BE2C (cell line): ENCODE results near the gene MARCO. TPM values are rescaled to one million over a fixed set of nuclear protein-coding genes. Genes with fewer than 3 reads are reported as not detected.

Source experiments
- DNase-seq: peaks from one replicate; pipeline ENCODE4 v3.0.0-alpha.2; 2020
- H3K27me3 ChIP-seq: fragments of 250-450 bp; sonication (Bioruptor Pico); 2 replicates; pipeline ENCODE4 v1.5.1; 2020; ENCODE audit warnings: mild to moderate bottlenecking
- H3K36me3 ChIP-seq: fragments of 250-450 bp; sonication (Bioruptor Pico); 2 replicates; pipeline ENCODE4 v1.5.1; 2020; ENCODE audit warnings: mild to moderate bottlenecking
- H3K4me1 ChIP-seq: fragments of 250-450 bp; sonication (Bioruptor Pico); 2 replicates; pipeline ENCODE4 v1.5.1; 2020
- H3K4me3 ChIP-seq: 2 replicates; pipeline ENCODE4 v1.5.1; 2011; ENCODE audit warnings: low read depth, low read length
- H3K9me3 ChIP-seq: fragments of 250-450 bp; sonication (Bioruptor Pico); 2 replicates; pipeline ENCODE4 v1.5.1; 2020
- polyA plus RNA-seq: library from polyadenylated mRNA; unstranded; fragments of >200 nt; gene quantifications from one replicate; pipeline ENCODE4 v1.2.1, GENCODE V29; 2012; ENCODE audit warnings: low read depth, missing spikeins; ENCODE audit not compliant: insufficient read length, insufficient read depth
- TF ChIP-seq, protein P1 (sequence below): IDR thresholded peaks from 2 replicates; pipeline ENCODE4 v1.5.1; 2012; ENCODE audit warnings: mild to moderate bottlenecking, low read depth, low read length

Gene MARCO
- polyA plus RNA-seq, result not detected

DNA sequence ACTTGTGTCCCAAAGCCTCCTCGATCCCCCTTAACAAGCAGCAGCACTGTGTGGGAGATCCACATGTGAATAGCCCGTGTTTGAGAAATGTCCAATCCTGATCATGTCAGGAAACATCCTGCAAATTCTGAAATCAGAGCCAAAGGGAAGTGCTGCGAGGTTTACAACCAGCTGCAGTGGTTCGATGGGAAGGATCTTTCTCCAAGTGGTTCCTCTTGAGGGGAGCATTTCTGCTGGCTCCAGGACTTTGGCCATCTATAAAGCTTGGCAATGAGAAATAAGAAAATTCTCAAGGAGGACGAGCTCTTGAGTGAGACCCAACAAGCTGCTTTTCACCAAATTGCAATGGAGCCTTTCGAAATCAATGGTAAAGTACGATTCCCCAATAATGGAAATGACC lies at the start of gene MARCO:
MARCO (plus strand) TSS at position 164 of the 400 bp plus-strand sequence; CDS start at position 271, 107 bp downstream.
- H3K27me3 ChIP-seq, result no peaks in the 10 kb centered on the region
- DNase-seq, result no peak
- H3K4me1 ChIP-seq, result no peaks in the 10 kb centered on the region
- TF ChIP-seq, protein P1, sequence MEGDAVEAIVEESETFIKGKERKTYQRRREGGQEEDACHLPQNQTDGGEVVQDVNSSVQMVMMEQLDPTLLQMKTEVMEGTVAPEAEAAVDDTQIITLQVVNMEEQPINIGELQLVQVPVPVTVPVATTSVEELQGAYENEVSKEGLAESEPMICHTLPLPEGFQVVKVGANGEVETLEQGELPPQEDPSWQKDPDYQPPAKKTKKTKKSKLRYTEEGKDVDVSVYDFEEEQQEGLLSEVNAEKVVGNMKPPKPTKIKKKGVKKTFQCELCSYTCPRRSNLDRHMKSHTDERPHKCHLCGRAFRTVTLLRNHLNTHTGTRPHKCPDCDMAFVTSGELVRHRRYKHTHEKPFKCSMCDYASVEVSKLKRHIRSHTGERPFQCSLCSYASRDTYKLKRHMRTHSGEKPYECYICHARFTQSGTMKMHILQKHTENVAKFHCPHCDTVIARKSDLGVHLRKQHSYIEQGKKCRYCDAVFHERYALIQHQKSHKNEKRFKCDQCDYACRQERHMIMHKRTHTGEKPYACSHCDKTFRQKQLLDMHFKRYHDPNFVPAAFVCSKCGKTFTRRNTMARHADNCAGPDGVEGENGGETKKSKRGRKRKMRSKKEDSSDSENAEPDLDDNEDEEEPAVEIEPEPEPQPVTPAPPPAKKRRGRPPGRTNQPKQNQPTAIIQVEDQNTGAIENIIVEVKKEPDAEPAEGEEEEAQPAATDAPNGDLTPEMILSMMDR, result no peak
- H3K9me3 ChIP-seq, result no peaks in the 10 kb centered on the region
- no peaks in the 10 kb centered on the region for H3K36me3 ChIP-seq
- no peak within 1 kb of the TSS for H3K4me3 ChIP-seq

- no peak for DNase-seq
Observed at GRCh38 chr2:118893100-118893499, 48.9 kb upstream of the MARCO start.

DNA sequence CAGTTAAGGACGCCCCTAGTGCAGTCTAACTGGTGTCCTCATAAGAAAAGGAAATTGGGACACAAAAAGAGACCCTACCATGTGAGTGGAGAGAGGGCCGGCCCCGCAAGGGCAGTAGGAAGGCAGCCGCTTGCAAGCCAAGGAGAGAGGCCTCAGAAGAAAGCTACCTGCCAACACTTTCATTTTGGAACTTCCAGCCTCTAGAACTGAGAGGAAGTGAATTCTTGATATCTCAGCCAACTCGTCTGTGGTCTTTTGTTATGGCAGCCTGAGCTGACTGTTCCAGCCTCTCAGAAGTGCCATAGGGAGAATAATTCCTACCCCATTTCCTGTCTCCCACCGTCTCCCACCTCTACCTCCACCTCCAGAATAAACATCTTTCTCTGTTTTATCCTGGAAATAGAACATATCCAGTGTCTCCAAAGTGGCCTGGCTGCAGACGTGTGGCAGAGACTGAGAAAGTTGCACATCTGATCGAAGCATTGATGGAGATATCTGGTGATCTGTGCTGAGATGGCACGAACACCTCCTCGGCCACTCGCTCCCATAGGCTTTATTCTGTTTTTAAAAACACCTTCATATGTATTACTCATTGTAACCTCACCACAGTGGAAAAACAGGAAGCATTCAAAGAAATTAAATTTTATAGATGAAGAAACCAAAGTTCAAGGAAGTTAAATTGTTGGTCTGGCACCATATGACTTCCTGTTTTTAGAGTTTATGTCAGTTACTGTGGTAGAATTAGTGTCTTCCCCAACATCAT lies 39.5 kb upstream of the MARCO start:
- TF ChIP-seq, protein P1, result no peak
- no peaks in the 10 kb centered on the region for H3K36me3 ChIP-seq
- no peaks in the 10 kb centered on the region for H3K4me1 ChIP-seq
- H3K4me3 ChIP-seq, result no peak overlapping the region
- H3K27me3 ChIP-seq, result no peaks in the 10 kb centered on the region
- no peaks in the 10 kb centered on the region for H3K9me3 ChIP-seq
- no peak for DNase-seq

More at GRCh38 chr2:118893100-118893499, 48.9 kb upstream of the MARCO start:
- Histone ChIP-seq H3K9me3 (no peaks in the 10 kb centered on the region), H3K27me3 (no peaks in the 10 kb centered on the region), H3K4me3 (no peak overlapping the region), H3K36me3 (no peaks in the 10 kb centered on the region), H3K4me1 (no peaks in the 10 kb centered on the region)
- TF ChIP-seq, protein P1, result no peak

- no peak for DNase-seq
- TF ChIP-seq, protein P1, result no peak
- H3K36me3 ChIP-seq, result no peaks in the 10 kb centered on the region
- H3K27me3 ChIP-seq, result no peaks in the 10 kb centered on the region
- no peak overlapping the region for H3K4me3 ChIP-seq
- no peaks in the 10 kb centered on the region for H3K9me3 ChIP-seq
- no peaks in the 10 kb centered on the region for H3K4me1 ChIP-seq
Observed at GRCh38 chr2:118903029-118903351, 39.0 kb upstream of the MARCO start.

DNA sequence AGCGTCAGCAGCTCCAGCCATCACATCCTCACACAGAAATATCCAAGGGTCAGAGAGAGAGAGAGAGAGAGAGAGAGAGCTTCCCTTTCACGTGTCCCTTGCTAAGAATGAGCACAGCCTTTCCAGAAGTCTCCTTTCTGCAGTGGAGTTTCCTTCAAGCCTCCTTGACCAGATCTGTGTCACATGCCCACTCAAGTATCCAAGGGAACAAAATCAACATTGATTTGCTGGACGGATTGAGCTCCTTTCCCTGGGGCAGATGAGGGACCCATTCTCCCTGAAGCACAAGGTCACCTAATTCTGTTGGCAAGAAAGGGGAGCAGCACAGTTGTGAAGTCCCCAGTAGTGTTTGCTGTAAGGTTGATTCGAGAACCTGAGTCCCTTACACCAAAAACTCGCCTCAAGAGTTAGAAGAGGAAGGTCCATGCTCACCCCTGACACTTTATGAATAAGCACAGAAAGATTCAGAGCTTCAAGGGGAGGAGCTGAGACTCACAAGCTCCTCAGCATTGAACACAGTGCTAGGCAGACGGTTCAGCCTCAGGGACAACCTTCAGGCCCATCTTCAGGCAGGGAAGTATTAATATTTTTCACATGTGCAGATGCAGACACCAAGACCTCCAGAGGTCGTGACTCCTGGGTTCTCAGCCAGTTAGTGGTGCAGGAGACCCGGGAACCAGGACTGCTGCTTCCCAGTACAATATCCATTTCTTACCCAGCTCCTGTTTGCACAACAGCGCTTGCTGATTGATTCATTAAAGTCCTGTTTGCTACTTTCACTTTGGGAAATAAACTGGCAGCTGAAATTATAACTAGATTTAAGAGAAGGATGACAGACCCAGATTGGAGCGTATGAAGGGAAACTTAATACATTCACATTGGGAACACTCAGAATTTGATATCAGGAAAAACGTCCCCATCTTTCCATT lies 38.2 kb upstream of the MARCO start:
- Histone ChIP-seq H3K4me3 (no peak overlapping the region), H3K4me1 (no peaks in the 10 kb centered on the region), H3K27me3 (no peaks in the 10 kb centered on the region), H3K9me3 (no peaks in the 10 kb centered on the region), H3K36me3 (no peaks in the 10 kb centered on the region)
- no peak for DNase-seq
- TF ChIP-seq, protein P1, result no peak
